Measurements from ENCODE around the gene SEC31A. TPM values are rescaled to one million over a fixed set of nuclear protein-coding genes. Genes with fewer than 3 reads are reported as not detected.

The SEC31A gene
- total RNA-seq, 2 donors from 2014 or later: 172 to 176 TPM

DNA sequence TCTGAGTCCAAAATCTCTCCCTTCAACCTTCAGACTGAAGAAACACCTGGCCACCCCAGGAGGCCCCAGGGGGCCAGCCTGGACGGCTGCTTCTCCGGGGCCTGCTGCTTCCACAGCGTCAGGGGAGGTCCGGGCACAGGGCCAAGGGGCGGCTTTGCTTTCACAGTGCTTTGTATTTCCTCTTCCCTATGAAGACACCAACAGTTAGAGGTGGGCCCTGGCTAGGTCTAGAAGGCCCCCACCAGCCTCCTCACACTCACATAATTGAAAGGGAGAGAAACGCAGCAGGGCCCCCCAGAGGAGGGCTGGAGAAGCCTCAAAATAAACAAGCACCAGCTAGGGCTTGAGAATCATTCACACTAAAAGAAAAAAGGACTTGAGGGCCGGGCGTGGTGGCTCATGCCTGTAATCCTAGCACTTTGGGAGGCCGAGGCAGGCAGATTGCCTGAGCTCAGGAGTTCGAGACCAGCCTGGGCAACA, 110.2 kb downstream of the SEC31A start:
- intact Hi-C loops (cut with DNase I, micrococcal nuclease): no loop called here
- ATAC-seq: peak; percentile 84
- DNase-seq: peak; percentile 79 to 81

DNA sequence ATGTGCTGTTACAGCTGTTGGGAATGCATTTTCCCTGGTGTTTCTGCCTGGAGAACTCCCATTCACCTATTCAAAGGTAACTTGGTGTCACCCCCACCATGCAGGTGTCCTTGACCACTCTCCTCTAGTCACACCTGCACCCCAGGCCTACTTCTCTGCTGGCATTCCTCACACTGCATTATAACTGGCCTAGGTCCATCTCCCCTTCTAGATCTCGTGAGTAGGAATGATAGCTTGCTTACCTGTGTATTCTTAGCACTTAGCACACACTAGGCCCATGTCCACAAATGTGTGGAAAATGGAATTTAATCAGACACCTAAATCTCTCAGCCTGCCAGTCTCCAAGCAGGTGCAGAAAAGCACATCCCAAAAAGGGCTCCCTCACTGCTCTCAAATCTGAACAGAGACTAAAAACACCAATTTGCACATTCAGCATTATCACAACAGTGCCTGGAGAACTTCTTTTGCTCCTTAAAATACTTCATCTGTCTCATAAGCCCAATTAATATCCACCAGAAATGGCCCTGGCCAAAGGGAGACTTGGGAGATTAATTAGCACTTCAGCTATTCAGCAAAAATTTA, 110.7 kb downstream of the SEC31A start:
- DNase-seq: no peak
- intact Hi-C loops (cut with DNase I, micrococcal nuclease): no loop called here
- ATAC-seq: no peak

DNA sequence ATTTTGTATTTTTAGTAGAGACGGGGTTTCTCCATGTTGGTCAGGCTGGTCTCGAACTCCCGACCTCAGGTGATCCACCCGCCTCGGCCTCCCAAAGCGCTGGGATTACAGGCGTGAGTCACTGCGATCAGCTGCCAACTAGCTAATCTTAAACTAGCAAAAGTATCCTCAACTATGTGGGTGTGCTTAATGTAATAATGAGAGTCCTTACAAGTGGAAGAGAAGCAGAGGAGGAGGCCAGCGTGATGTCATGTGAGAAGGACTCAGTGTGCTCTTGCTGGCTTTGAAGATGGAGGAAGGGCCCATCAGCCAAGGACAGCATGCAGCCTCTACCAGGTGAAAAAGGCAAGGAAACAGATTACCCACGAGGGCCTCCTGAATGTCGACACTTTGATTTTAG, 111.9 kb downstream of the SEC31A start:
- DNase-seq: no peak

DNA sequence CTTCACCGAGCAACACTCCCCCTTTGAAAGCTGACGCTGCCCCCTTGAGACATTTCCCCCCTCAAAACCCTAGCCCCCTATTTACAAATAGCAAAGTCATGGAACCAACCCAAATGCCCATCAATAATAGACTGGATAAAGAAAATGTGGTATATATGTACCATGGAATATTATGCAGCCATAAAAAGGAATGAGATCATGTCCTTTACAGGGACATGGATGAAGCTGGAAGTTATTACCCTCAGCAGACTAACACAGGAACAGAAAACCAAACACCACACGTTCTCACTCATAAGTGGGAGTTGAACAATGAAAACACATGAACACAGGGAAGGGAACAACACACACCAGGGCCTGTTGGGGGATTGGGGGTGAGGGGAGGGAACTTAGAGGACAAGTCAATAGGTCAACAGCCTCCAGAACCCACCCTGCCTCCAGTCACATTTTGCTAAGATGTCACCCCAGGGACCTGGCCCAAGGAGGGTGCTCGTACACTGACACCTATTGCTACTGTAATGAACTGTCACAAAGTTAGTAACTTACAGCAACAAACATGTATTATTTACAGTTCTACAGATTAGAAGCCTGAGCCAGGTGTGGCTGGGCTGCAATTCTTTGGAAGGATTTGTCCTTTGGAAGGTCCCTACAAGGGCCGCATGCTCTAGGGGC, 113.0 kb downstream of the SEC31A start:
- intact Hi-C loops (cut with DNase I, micrococcal nuclease): no loop called here
- no peak for DNase-seq
- ATAC-seq: no peak

More for the DNA sequence above, 111.9 kb downstream of the SEC31A start:
- intact Hi-C loops (cut with DNase I, micrococcal nuclease): no loop called here
- ATAC-seq: no peak

DNA sequence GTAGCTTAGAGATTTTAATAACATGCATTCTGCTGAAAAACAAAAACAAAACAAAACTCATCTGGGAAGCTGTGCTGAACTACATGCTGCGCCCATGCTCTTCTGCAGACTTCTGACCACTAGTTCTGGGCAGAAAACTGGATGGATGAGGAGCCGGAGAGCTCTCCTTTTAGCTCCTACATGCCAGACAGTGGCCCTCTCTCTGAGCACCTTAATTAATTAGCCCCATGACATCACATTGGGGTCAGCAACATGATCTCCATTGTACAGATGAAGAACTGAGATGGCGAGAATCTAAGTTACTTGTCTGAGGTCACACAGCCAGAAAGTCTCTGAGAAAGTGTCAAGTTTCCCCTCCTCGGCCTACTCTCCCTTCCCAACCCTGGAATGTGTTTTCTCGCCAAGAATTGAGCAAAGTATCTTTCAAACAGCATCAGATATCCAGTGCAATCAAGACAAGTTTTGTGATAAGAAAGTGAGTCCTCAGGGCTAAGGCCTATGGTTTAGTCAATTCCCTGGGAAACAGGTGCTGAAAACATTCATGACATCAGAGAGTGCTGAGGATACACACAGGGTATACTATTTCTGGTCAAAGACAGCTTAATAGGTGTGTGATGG, 113.9 kb downstream of the SEC31A start:
- no peak for ATAC-seq
- intact Hi-C loops (cut with DNase I, micrococcal nuclease): no loop called here
- no peak for DNase-seq

DNA sequence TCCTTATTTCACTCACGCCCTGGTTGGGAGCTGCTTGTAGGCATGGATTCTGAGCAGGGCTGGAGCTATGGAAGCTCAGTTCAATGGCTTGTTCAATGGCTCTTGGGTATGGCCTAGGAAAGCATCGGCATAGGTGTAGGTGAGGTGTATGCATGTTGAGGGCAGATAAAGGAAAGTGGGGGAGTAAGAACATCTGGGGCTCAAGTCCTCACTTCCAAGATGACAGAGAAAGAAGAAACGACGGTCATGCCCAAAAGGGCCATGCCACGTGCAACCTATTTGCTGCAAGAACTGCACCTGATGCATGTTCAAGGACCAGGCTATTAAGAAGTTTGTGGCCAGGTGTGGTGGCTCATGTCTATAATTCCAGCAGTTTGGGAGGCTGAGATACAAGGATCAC, 115.7 kb downstream of the SEC31A start:
- intact Hi-C loops (cut with DNase I, micrococcal nuclease): no loop called here
- no peak for DNase-seq
- ATAC-seq: no peak

DNA sequence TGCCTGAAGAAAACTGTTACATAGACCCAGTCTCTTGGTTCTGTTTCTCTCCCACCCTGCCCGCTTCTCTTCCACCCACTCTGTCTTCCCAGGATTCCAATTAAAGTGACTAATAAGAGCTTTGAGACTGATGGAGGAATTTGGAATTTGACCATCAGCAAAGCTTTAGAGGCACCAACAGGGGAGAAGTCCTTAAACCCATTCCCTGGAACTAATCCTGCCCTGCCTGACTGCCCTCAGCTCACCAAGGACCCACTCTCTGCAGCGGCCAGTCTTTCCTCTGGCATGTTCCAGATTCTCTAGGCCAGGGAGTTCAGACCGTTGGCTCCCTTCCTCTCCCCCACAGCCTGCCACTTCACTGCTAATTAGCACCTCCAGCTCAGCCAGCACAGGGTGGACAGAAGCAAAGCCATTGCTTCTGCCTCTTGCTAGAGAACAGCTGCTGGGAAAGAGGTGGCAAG, 116.2 kb downstream of the SEC31A start:
- DNase-seq (no peak), ATAC-seq (no peak)
- intact Hi-C loops (cut with DNase I, micrococcal nuclease): no loop called here

DNA sequence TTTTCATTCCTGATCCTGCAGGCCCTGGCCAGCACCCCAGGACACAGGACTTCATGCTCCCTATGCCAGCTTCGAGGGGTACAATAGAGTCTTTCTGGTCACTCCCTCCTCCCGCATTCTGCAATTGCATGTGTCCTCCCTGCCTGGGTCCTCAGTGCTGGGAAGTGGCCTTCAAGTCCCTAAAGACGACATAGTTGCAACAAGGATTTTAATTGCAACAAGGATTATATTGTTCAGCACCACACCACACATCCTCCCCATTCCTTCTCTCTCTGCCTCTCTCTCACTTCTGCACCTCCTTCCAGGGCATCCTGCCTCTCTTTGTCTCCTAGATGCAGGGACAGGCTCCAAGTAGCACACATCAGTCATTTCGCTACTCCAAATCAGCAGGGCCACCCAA, 117.9 kb downstream of the SEC31A start:
- ATAC-seq: no peak
- intact Hi-C loops (cut with DNase I, micrococcal nuclease): no loop called here
- DNase-seq: no peak

DNA sequence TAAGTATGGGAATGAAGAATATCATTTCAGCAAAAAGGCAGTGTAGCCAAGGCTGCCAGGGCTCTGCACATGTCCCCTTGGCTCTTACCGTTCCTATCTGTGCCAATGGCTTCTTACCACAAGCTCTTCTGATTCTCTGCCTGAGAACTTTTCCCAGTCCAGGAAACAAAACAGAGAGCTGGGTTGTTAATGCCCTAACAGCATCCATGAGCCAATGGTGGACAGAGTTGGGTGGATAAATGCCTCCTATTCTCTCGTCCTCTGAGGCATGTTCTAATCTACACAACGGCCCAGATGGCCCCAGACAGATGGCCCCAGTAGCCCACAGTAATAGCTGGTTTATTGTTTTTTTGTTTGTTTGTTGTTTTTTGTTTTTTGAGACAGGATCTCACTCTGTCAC, 120.3 kb downstream of the SEC31A start:
- ATAC-seq (no peak), DNase-seq (no peak)
- intact Hi-C loops (cut with DNase I, micrococcal nuclease): no loop called here

Other genes starting within 250 kb of the SEC31A start
- gene SCD5, start 92.4 kb downstream of the SEC31A start, total RNA-seq: 1 to 10 TPM in 1 of 2 donors, under 1 TPM in 1; 0.98 to 3.2 TPM
- gene THAP9, start 9.6 kb upstream of the SEC31A start, total RNA-seq: 1 to 10 TPM; 2.4 to 2.5 TPM
- gene LIN54, start 119.7 kb upstream of the SEC31A start, total RNA-seq: 10 to 100 TPM; 13.5 to 15.6 TPM
- 10 to 100 TPM; 22.9 to 23.7 TPM for gene COPS4, start 144.0 kb upstream of the SEC31A start, total RNA-seq
- gene PLAC8, start 223.6 kb upstream of the SEC31A start, total RNA-seq: 1,000 to 10,000 TPM in 1 of 2 donors, 100 to 1,000 TPM in 1; 955 to 1,006 TPM

Data from left colon (tissue), 2 donors.